Fibroblast of mammary gland (primary cell): ENCODE measurements around the gene ZNF747.

ENCODE experiments used
- DNase-seq: peaks from one replicate; pipeline ENCODE4 v3.0.0-alpha.2; 2010; ENCODE audit warnings: low read depth
- H3K4me3 ChIP-seq: 2 replicates; pipeline ENCODE4 v1.5.1; 2011; ENCODE audit warnings: low read depth, mild to moderate bottlenecking, low read length, moderate library complexity; ENCODE audit not compliant: control insufficient read depth
- TF ChIP-seq, protein P1 (sequence below): conservative IDR thresholded peaks from 2 replicates; pipeline ENCODE4 v1.5.1; 2011; ENCODE audit warnings: low read depth, low read length, inconsistent platforms; ENCODE audit not compliant: control insufficient read depth, insufficient read depth

The ZNF747 gene

DNA sequence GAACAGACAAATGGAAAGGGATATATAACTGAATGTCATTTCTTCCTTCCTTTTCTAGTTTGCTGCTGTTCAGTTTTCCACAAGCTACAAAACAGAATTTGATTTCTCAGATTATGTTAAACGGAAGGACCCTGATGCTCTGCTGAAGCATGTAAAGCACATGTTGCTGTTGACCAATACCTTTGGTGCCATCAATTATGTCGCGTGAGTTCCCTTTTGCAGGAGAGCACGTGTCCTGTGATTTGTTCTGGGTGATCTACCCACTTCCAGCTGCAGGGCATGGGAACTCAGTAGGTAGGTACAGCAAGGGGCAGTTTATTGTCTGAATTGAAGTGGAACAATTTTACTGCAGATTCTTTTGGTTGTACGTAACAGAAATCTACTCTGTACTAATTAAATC is 53.3 kb downstream of the ZNF747 start:
- TF ChIP-seq, protein P1, sequence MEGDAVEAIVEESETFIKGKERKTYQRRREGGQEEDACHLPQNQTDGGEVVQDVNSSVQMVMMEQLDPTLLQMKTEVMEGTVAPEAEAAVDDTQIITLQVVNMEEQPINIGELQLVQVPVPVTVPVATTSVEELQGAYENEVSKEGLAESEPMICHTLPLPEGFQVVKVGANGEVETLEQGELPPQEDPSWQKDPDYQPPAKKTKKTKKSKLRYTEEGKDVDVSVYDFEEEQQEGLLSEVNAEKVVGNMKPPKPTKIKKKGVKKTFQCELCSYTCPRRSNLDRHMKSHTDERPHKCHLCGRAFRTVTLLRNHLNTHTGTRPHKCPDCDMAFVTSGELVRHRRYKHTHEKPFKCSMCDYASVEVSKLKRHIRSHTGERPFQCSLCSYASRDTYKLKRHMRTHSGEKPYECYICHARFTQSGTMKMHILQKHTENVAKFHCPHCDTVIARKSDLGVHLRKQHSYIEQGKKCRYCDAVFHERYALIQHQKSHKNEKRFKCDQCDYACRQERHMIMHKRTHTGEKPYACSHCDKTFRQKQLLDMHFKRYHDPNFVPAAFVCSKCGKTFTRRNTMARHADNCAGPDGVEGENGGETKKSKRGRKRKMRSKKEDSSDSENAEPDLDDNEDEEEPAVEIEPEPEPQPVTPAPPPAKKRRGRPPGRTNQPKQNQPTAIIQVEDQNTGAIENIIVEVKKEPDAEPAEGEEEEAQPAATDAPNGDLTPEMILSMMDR, result no peak
- no peak overlapping the region for H3K4me3 ChIP-seq
- no peak for DNase-seq
